HepG2 (cell line): ENCODE measurements around the gene SLC9A8. TPM values are rescaled to one million over a fixed set of nuclear protein-coding genes. Genes with fewer than 3 reads are reported as not detected.

ENCODE experiments used
- ATAD3A ChIP-seq: sonication (generic); formaldehyde crosslinking; IDR thresholded peaks from 2 replicates; pipeline ENCODE4 v1.4.0; 2020; ENCODE audit warnings: missing genetic modification reagents
- CHD4 ChIP-seq: fragments of 200-600 bp; sonication (generic); IDR thresholded peaks from 2 replicates; pipeline ENCODE4 v1.7.0; 2017; ENCODE audit warnings: mild to moderate bottlenecking, low read length, borderline replicate concordance
- MTF2 ChIP-seq: sonication (generic); formaldehyde crosslinking; IDR thresholded peaks from 2 replicates; pipeline ENCODE4 v1.5.0; 2020; ENCODE audit warnings: missing genetic modification reagents, borderline replicate concordance
- SALL1 ChIP-seq: sonication (generic); formaldehyde crosslinking; IDR thresholded peaks from 2 replicates; pipeline ENCODE4 v1.8.0; 2022; ENCODE audit warnings: mild to moderate bottlenecking, missing genetic modification reagents
- TBX2 ChIP-seq: sonication (generic); formaldehyde crosslinking; IDR thresholded peaks from 2 replicates; pipeline ENCODE4 v1.5.0; 2020; ENCODE audit warnings: missing genetic modification reagents, mild to moderate bottlenecking, borderline replicate concordance
- ZBTB40 ChIP-seq, 2 experiments: fragments of 450-650 bp in 1 of 2; sonication (generic) in 1 of 2; formaldehyde crosslinking in 1 of 2; IDR thresholded peaks; 2 replicates each; pipeline versions ENCODE4 v1.6.1 to v1.8.0; 2016 to 2022; ENCODE audit warnings: antibody characterized with exemption in 1 of 2, mild to moderate bottlenecking in 1 of 2, missing genetic modification reagents in 1 of 2
- ZBTB7B ChIP-seq: sonication (generic); formaldehyde crosslinking; IDR thresholded peaks from 2 replicates; pipeline ENCODE4 v1.4.0; 2020; ENCODE audit warnings: missing genetic modification reagents
- polyA plus RNA-seq, 8 experiments: library from polyadenylated mRNA; depleted of rRNA in 3 of 8; stranded (reverse) in 7 of 8; unstranded in 1 of 8; fragments of >200 nt; fragmentation: Illumina TruSeq in 4 of 8; extraction: Trizol in 4 of 8; gene quantifications; 2 replicates each; pipeline versions ENCODE4 v1.2.1 to v1.2.3, GENCODE V29; 2011 to 2016; ENCODE audit warnings: low read depth in 4 of 8, missing spikeins in 1 of 8, mixed read lengths in 1 of 8; ENCODE audit not compliant: insufficient read depth in 1 of 8
- total RNA-seq, 5 experiments: library from RNA; depleted of rRNA; stranded (reverse); fragments of >200 nt; fragmentation: Illumina TruSeq; extraction: Trizol; gene quantifications; 2 replicates each; pipeline ENCODE4 v1.2.3, GENCODE V29; 2016; ENCODE audit warnings: low read depth in 1 of 5
- TF ChIP-seq, protein P1 (sequence below): sonication (generic); formaldehyde crosslinking; IDR thresholded peaks from 2 replicates; pipeline ENCODE4 v1.4.0; 2020; ENCODE audit warnings: missing genetic modification reagents
- TF ChIP-seq, protein P2 (sequence below): sonication (generic); formaldehyde crosslinking; IDR thresholded peaks from 2 replicates; pipeline ENCODE4 v1.4.0; 2020; ENCODE audit warnings: missing genetic modification reagents, borderline replicate concordance
- TF ChIP-seq, protein P3 (sequence below): sonication (generic); formaldehyde crosslinking; IDR thresholded peaks from 2 replicates; pipeline ENCODE4 v1.4.0; 2020; ENCODE audit warnings: missing genetic modification reagents, borderline replicate concordance

Gene SLC9A8
- total and polyA plus RNA-seq, 2 of the 13 experiments (the other 11 are each of a cell fraction or from before 2014, with no cell fraction given), result 4.1 to 7.4 TPM

GRCh38 chr20:49768204-49769047 is 44.2 kb upstream of the SLC9A8 start (continued):
- no peak for TF ChIP-seq ZBTB40 (IDR thresholded peaks at IDR 0.05)
- peak; percentile 88; the same call in 1 of the 2 replicates for TF ChIP-seq ZBTB40 (CRISPR knock-in tag; IDR thresholded peaks at IDR 0.05)
- peak; percentile 97 for TF ChIP-seq ZBTB7B
- peak; percentile 99 for TF ChIP-seq TBX2 (CRISPR knock-in tag)
- 0 out of 2 replicates have a peak, but pooled peaks have one; percentile 89 for TF ChIP-seq MTF2 (CRISPR knock-in tag)
- peak; percentile 81 for TF ChIP-seq CHD4
- TF ChIP-seq, protein P1, sequence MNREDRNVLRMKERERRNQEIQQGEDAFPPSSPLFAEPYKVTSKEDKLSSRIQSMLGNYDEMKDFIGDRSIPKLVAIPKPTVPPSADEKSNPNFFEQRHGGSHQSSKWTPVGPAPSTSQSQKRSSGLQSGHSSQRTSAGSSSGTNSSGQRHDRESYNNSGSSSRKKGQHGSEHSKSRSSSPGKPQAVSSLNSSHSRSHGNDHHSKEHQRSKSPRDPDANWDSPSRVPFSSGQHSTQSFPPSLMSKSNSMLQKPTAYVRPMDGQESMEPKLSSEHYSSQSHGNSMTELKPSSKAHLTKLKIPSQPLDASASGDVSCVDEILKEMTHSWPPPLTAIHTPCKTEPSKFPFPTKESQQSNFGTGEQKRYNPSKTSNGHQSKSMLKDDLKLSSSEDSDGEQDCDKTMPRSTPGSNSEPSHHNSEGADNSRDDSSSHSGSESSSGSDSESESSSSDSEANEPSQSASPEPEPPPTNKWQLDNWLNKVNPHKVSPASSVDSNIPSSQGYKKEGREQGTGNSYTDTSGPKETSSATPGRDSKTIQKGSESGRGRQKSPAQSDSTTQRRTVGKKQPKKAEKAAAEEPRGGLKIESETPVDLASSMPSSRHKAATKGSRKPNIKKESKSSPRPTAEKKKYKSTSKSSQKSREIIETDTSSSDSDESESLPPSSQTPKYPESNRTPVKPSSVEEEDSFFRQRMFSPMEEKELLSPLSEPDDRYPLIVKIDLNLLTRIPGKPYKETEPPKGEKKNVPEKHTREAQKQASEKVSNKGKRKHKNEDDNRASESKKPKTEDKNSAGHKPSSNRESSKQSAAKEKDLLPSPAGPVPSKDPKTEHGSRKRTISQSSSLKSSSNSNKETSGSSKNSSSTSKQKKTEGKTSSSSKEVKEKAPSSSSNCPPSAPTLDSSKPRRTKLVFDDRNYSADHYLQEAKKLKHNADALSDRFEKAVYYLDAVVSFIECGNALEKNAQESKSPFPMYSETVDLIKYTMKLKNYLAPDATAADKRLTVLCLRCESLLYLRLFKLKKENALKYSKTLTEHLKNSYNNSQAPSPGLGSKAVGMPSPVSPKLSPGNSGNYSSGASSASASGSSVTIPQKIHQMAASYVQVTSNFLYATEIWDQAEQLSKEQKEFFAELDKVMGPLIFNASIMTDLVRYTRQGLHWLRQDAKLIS (CRISPR knock-in tag), result no peak; the same call in 1 of the 2 replicates
- TF ChIP-seq SALL1, result peak; percentile 99
- TF ChIP-seq, protein P2, sequence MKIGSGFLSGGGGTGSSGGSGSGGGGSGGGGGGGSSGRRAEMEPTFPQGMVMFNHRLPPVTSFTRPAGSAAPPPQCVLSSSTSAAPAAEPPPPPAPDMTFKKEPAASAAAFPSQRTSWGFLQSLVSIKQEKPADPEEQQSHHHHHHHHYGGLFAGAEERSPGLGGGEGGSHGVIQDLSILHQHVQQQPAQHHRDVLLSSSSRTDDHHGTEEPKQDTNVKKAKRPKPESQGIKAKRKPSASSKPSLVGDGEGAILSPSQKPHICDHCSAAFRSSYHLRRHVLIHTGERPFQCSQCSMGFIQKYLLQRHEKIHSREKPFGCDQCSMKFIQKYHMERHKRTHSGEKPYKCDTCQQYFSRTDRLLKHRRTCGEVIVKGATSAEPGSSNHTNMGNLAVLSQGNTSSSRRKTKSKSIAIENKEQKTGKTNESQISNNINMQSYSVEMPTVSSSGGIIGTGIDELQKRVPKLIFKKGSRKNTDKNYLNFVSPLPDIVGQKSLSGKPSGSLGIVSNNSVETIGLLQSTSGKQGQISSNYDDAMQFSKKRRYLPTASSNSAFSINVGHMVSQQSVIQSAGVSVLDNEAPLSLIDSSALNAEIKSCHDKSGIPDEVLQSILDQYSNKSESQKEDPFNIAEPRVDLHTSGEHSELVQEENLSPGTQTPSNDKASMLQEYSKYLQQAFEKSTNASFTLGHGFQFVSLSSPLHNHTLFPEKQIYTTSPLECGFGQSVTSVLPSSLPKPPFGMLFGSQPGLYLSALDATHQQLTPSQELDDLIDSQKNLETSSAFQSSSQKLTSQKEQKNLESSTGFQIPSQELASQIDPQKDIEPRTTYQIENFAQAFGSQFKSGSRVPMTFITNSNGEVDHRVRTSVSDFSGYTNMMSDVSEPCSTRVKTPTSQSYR (CRISPR knock-in tag), result peak; percentile 93
- TF ChIP-seq, protein P3, sequence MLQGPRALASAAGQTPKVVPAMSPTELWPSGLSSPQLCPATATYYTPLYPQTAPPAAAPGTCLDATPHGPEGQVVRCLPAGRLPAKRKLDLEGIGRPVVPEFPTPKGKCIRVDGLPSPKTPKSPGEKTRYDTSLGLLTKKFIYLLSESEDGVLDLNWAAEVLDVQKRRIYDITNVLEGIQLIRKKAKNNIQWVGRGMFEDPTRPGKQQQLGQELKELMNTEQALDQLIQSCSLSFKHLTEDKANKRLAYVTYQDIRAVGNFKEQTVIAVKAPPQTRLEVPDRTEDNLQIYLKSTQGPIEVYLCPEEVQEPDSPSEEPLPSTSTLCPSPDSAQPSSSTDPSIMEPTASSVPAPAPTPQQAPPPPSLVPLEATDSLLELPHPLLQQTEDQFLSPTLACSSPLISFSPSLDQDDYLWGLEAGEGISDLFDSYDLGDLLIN (CRISPR knock-in tag), result no peak
- no peak for TF ChIP-seq ATAD3A
